GM10248 (cell line): ENCODE measurements around the gene PTCRA.

ENCODE experiments used
- CTCF ChIA-PET: fragments of 300-600 bp; sonication (Branson Sonifier 250); formaldehyde crosslinking; extraction: SDS; loops from one replicate; lab custom pipeline; 2021; ENCODE audit warnings: antibody characterized with exemption; lab: Yijun Ruan, JAX
- POLR2A ChIA-PET: fragments of 350-650 bp; sonication (Branson Sonifier 250); formaldehyde crosslinking; extraction: SDS; loops from one replicate; lab custom pipeline; 2020; ENCODE audit warnings: antibody characterized with exemption; lab: Yijun Ruan, JAX
- DNase-seq: peaks from one replicate; pipeline ENCODE4 v3.0.0; 2012; ENCODE audit errors: extremely low spot score
- TF ChIP-seq, protein P1 (sequence below): IDR thresholded peaks from 2 replicates; pipeline ENCODE4 v1.5.1; 2012; ENCODE audit warnings: mild to moderate bottlenecking, low read depth; ENCODE audit errors: extremely low read depth, missing control alignments, control extremely low read depth

Gene PTCRA

DNA sequence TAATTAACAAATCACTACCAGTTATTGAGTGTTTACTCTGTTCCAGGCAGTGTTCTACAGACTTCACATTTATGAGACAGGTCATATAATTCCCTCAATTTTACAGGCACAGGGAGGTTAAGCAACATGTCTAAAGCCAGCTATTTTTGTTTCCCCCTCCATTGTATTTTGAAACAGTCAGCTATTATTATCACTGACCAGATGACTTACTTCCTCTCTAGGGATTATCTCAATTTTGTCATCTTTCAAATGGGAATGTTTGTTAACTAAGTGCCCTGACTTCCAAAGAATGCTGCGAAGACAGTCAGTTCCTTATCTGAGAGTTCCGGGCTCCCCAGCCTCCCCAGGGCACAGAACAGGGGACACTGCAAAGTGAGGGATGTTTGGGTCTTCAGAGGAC, 7.8 kb downstream of the PTCRA start:
- TF ChIP-seq, protein P1, sequence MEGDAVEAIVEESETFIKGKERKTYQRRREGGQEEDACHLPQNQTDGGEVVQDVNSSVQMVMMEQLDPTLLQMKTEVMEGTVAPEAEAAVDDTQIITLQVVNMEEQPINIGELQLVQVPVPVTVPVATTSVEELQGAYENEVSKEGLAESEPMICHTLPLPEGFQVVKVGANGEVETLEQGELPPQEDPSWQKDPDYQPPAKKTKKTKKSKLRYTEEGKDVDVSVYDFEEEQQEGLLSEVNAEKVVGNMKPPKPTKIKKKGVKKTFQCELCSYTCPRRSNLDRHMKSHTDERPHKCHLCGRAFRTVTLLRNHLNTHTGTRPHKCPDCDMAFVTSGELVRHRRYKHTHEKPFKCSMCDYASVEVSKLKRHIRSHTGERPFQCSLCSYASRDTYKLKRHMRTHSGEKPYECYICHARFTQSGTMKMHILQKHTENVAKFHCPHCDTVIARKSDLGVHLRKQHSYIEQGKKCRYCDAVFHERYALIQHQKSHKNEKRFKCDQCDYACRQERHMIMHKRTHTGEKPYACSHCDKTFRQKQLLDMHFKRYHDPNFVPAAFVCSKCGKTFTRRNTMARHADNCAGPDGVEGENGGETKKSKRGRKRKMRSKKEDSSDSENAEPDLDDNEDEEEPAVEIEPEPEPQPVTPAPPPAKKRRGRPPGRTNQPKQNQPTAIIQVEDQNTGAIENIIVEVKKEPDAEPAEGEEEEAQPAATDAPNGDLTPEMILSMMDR: no peak
- CTCF ChIA-PET: interaction anchor here (1.8 kb wide), 1 partner anchor 22 kb away, joined by 4 read pairs; no protein-coding TSS in a partner anchor
- POLR2A ChIA-PET: interaction anchor here (0.5 kb wide), 1 partner anchor 364 kb away, joined by 4 read pairs; no protein-coding TSS in a partner anchor
- no peak for DNase-seq

DNA sequence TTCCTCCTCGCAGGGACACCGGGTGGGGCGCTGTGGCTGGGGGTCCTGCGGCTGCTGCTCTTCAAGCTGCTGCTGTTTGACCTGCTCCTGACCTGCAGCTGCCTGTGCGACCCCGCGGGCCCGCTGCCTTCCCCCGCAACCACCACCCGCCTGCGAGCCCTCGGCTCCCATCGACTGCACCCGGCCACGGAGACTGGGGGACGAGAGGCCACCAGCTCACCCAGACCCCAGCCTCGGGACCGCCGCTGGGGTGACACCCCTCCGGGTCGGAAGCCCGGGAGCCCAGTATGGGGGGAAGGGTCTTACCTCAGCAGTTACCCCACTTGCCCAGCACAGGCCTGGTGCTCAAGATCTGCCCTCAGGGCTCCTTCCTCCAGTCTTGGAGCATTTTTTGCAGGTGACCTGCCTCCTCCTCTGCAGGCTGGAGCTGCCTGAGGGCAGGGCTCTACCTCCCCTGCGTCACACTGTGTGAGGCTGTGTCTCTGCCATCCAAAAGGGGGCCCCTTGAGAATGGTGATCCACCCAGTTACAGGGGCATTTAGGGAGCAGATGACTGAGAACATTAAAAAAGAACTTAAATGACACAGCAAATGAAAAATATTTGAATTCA, 9.5 kb downstream of the PTCRA start:
- ChIA-PET POLR2A (no interaction called here), CTCF (no interaction called here)
- TF ChIP-seq, protein P1: no peak
- DNase-seq: peak; percentile 24

DNA sequence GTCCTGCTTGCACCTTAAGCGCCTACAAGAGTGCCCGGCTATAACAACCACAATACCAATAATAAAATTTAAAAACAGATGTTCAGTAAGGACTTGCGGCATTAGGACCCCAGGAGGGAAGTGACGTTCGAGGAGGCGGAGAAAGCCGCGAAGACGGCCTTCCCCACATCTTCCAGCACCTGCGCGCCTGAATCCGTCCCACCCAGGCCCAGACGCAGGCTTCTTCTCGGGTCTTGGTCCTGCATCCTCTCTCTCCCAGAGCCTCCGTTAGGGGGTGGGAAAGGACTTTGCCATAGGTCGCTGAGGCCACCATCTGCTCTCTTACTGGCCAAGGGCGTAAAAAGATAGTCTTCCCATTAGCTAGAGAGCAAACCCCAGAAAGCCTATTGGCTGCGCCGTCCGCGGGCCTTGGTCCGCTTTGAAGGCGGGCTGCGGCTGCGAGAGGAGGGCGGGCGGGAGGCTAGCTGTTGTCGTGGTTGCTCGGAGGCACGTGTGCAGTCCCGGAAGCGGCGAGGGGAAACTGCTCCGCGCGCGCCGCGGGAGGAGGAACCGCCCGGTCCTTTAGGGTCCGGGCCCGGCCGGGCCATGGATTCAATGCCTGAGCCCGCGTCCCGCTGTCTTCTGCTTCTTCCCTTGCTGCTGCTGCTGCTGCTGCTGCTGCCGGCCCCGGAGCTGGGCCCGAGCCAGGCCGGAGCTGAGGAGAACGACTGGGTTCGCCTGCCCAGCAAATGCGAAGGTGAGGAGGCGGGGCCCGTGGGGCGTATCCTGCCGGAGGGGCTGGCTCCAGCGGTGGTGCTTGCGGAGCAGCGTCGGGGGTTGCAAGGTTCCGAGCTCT, 13.3 kb downstream of the PTCRA start, which contains the start of gene CNPY3:
TSS of gene CNPY3 (plus strand) at position 495 of the 835 bp plus-strand sequence. CDS start at position 586, 91 bp downstream.
- ChIA-PET CTCF (interaction anchor here (0.7 to 3.8 kb wide), 7 partner anchors 15 to 215 kb away, joined by 3 to 17 read pairs (median 4); no protein-coding TSS in a partner anchor), POLR2A (interaction anchor here (0.5 to 2.6 kb wide), 10 partner anchors 10 to 503 kb away, joined by 3 to 11 read pairs (median 4); partner anchors contain the start of genes CUL7, PPP2R5D and TBCC)
- TF ChIP-seq, protein P1: no peak
- peak; percentile 90 for DNase-seq

DNA sequence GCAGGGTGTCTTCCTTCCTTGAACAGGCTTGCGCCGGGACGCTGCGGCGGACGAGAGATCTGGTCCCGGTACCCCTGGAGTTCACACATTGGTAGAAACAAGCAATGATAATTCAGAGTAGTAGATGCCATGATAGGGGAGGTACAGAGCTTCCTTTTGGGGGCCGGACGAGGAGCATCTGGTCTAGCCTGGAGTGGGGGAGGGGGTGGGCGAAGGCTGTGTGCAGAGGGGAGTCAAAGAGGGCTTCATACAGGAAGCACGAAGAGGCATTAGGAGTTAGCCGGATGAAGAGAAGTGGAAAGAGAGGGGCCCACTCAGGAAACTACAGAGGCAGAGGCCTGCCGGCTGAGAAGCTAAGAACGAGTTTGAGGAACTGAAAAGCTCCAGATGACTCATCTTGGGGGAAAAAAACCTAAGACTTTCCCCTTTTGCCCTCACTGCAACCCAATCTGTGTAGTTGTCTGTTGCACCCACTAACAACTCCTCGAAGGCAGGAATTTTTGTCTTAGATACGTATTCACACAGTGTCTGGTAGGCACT, 14.0 kb downstream of the PTCRA start:
- ChIA-PET POLR2A (interaction anchor here (0.5 to 2.6 kb wide), 9 partner anchors 9 to 502 kb away, joined by 3 to 11 read pairs (median 4); partner anchors contain the start of genes CUL7, PPP2R5D and TBCC), CTCF (interaction anchor here (0.7 to 3.8 kb wide), 6 partner anchors 16 to 214 kb away, joined by 4 to 17 read pairs (median 5); partner anchors contain the start of gene PEX6)
- DNase-seq: peak; percentile 82
- TF ChIP-seq, protein P1: no peak

DNA sequence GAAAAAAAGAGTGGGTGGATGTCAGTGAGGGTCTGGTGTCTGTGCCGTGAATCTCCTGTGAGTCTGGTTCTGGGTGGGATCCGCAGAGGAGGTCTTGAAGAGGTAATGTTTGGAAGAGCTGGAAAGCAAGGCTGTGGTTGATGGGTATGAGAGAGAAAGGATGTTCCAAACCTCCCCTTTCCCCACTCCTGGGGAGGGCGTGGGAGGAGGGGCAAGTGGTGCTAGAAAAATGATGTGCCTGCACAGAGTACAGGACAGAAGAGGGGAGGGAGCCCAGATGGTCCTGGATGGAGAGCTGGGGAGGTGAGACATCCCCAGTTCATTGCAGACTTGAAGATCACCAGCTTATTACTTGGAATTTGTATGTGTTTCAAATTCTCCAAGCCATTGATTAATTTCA, 16.6 kb downstream of the PTCRA start:
- CTCF ChIA-PET: interaction anchor here (1.0 kb wide), 1 partner anchor 39 kb away, joined by 3 read pairs; no protein-coding TSS in a partner anchor
- POLR2A ChIA-PET: no interaction called here
- TF ChIP-seq, protein P1: no peak
- no peak for DNase-seq

DNA sequence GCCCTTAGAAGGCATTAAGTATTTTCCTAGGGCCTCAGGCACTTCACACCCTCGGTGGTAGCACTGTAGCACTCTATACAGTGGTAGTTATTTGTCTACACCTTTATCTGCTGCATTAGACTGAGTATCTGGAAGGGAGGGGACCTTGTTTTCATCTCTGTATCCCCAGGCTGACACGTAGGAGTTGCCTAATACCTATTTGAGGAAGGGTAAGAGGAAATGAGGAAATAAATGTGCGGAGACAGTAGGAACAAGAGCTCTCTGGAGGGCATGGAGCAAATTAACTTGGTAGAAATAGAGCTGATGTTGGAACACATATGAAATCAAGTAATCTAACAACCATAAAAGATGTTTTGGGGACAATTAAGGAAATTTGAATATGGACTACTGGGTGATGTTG, 17.4 kb downstream of the PTCRA start:
- POLR2A ChIA-PET: interaction anchor here (0.6 kb wide), 1 partner anchor 25 kb away, joined by 4 read pairs; no protein-coding TSS in a partner anchor
- CTCF ChIA-PET: interaction anchor here (1.0 kb wide), 2 partner anchors 19 to 38 kb away, joined by 3 read pairs; no protein-coding TSS in a partner anchor
- no peak for DNase-seq
- TF ChIP-seq, protein P1: no peak
